Skeletal muscle tissue (tissue), 4 donors: ENCODE results near the gene DGKG. TPM values are rescaled to one million over a fixed set of nuclear protein-coding genes. Genes with fewer than 3 reads are reported as not detected.
A peak's percentile ranks its signal among the peaks of the same experiment; 100 is the strongest.

Experiments used
- H3K27ac ChIP-seq: one replicate; pipeline ENCODE4 v1.7.0; 2013; ENCODE audit warnings: mild to moderate bottlenecking, low read depth, low read length, inconsistent platforms
- H3K27me3 ChIP-seq, 3 donors: one replicate each; pipeline ENCODE4 v1.7.0; 2013; ENCODE audit warnings: low read length in 3 of 3; ENCODE audit not compliant: control insufficient read depth in 3 of 3, insufficient read depth in 3 of 3
- H3K36me3 ChIP-seq, 3 donors: one replicate each; pipeline ENCODE4 v1.7.0; 2013; ENCODE audit warnings: low read length in 3 of 3; ENCODE audit not compliant: control insufficient read depth in 3 of 3, insufficient read depth in 3 of 3
- H3K4me1 ChIP-seq, 3 donors: one replicate each; pipeline ENCODE4 v1.7.0; 2013; ENCODE audit warnings: low read length in 3 of 3, mild to moderate bottlenecking in 3 of 3; ENCODE audit not compliant: control insufficient read depth in 3 of 3, insufficient read depth in 3 of 3
- H3K4me3 ChIP-seq, 3 donors: one replicate each; pipeline ENCODE4 v1.7.0; 2013; ENCODE audit warnings: low read length in 3 of 3
- H3K9ac ChIP-seq, 3 donors: one replicate each; pipeline ENCODE4 v1.7.0; 2013; ENCODE audit warnings: low read length in 3 of 3, mild to moderate bottlenecking in 3 of 3, moderate library complexity in 2 of 3, low read depth in 1 of 3
- H3K9me3 ChIP-seq, 3 donors: one replicate each; pipeline ENCODE4 v1.7.0; 2013; ENCODE audit warnings: low read length in 3 of 3; ENCODE audit not compliant: control insufficient read depth in 3 of 3
- total RNA-seq: library from RNA; depleted of rRNA; stranded (reverse); fragments of >200 nt; gene quantifications from one replicate; pipeline ENCODE4 v1.2.3, GENCODE V29; 2014
- donor health status: Osteomylitis.

Gene DGKG
- total RNA-seq, 1 donor from 2014 or later = 2.6 TPM

DNA sequence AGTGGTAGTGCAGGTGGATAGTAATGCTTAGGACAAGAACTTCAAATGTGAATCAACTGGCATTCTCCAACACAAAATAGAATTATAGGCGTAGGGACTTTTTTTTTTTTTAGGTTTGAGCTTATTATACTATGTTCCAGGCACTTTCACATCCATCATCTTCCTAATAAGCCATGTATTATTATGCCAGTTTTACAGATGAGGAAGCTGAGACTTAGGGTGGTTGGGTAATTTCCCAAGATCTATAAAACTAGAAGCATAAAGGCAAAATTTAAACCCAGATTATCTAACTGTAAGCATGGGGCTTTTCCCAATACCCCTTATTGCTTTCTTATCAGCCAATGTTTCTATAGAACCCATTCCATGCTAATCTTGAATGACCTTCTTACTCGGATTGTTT, 178.0 kb downstream of the DGKG start:
- Histone ChIP-seq H3K4me3 (no peak overlapping the region), H3K36me3 (peaks cover 0 to 7% (median 6%) of the 10 kb centered on the region in 3 donors), H3K4me1 (peaks cover 0 to 4% (median 0%) of the 10 kb centered on the region in 3 donors), H3K9me3 (no peaks in the 10 kb centered on the region), H3K27ac (peak overlapping the region; percentile 42), H3K9ac (no peak overlapping the region), H3K27me3 (no peaks in the 10 kb centered on the region)

DNA sequence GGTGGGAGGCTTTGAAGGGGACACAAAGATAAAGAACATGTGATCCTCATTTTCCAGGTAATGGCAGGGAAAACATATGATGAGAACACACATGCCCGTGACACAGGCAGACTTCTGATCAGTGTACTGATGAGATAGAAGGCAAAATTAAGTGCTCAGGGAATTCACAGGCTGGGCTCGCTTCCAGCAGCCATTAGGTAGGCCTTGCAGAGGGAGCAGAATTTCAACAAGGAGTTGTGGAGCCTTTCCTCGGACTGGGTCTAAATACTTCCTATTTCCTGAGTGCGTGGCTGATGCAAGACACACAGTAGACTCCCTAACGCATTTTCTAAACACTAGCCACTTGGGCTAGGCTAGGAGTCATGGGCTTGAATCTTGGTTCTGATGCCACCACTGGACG, 179.2 kb downstream of the DGKG start:
- Histone ChIP-seq H3K36me3 (peaks cover 0 to 13% (median 4%) of the 10 kb centered on the region in 3 donors), H3K4me1 (peaks cover 0 to 4% (median 0%) of the 10 kb centered on the region in 3 donors), H3K9me3 (no peaks in the 10 kb centered on the region), H3K27ac (no peak overlapping the region), H3K27me3 (no peaks in the 10 kb centered on the region), H3K4me3 (no peak overlapping the region), H3K9ac (no peak overlapping the region)

DNA sequence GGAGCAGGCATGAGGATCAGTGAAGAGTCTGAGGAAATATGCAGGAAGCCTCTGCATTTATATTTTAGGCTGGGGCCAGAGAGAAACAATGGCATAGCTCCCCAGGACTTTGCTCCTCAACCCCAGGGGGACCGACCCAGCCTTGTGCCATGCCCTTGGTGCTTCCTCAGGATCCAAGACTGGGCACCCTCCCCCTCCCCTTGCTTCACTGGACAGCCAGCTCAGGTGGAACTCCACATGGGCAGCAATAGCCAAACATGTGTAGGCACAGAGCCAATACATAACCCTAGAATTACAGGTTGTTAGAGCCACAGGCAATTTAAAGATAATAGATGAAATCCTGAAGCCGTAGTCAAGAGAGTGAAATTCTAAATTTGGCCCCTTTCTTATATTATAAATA, 180.1 kb downstream of the DGKG start:
- Histone ChIP-seq H3K9ac (no peak overlapping the region), H3K27ac (no peak overlapping the region), H3K9me3 (no peaks in the 10 kb centered on the region), H3K27me3 (no peaks in the 10 kb centered on the region), H3K36me3 (peaks cover 0 to 13% (median under 1%) of the 10 kb centered on the region in 3 donors), H3K4me3 (no peak overlapping the region), H3K4me1 (peaks cover 0 to 2% (median 0%) of the 10 kb centered on the region in 3 donors)

DNA sequence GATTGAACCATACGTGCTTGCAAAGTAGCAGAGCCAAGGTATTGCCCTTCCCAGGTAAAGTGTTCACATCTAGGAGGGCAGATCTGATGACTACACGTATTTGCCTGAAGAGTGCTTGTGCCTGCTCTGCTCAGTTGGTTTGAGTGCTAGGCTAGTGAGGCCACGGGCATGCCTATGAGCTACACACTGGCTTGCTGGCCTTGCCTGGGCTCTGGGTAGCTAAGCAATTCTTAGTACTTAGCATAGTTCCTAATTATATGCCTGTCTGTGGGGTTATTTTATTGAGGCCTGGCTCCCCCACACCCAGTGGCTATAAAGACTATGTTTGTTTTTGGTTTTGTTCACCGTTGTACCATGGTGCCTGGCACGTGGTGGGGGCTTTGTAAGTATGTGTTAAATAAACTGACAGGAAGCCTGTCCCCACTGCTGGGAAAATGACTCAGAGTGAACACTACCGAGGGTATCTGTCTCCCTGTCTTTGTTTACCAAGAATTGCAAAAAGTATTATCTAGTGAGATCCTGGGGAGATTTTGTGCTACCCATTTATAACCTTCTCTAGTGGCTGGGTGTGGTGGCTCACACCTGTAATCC, 181.0 kb downstream of the DGKG start:
- Histone ChIP-seq H3K4me1 (peaks cover 0 to 5% (median 0%) of the 10 kb centered on the region in 3 donors), H3K36me3 (peaks cover 0 to 13% (median 0%) of the 10 kb centered on the region in 3 donors), H3K9ac (no peak overlapping the region), H3K27me3 (no peaks in the 10 kb centered on the region), H3K9me3 (no peaks in the 10 kb centered on the region), H3K4me3 (no peak overlapping the region), H3K27ac (no peak overlapping the region)

DNA sequence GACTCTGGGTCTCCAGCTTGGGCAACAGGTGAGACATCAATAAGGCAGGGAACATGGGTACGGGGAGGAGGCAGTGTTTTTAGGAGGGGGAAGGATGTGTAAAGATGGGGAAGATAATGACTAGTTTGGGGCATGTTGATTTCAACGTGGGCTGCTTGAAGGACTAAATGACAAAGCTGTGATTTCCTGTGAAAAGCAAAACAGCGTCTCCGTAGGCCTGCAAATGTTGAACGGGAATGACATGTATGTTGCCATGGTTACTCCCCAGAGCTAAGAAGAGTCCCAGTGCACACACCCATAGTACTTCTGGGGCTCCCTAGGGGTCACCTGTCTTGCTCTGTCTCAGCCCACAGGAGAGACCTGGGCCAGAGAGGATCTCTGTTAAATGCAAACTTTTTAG, 181.9 kb downstream of the DGKG start:
- no peak overlapping the region for H3K27ac ChIP-seq
- no peak overlapping the region for H3K4me3 ChIP-seq
- H3K4me1 ChIP-seq = peaks cover 0 to 5% (median 0%) of the 10 kb centered on the region in 3 donors
- H3K36me3 ChIP-seq = peaks cover 0 to 13% (median 0%) of the 10 kb centered on the region in 3 donors
- no peak overlapping the region for H3K9ac ChIP-seq
- H3K9me3 ChIP-seq = no peaks in the 10 kb centered on the region
- no peaks in the 10 kb centered on the region for H3K27me3 ChIP-seq

DNA sequence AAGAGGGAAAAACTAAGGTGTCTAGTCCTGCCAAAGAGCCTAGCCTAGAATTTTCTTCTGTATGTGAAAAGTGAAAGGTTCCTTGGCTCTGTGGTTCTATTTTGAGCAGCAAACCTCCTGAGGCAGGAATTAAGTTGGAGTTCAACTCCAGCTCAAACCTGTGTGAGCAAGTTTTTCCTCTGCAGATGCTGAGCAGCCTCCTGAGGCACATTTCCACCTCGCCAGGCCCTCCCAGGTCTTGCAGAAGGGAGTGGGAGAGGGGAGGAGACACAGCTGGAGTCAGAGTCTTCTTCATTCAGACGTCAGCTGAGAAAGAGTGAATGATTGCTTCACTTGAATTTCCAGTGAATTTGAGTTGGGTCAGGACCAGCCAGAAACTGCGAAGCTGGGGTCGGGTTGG, 183.6 kb downstream of the DGKG start:
- peaks cover 0 to 13% (median 2%) of the 10 kb centered on the region in 3 donors for H3K36me3 ChIP-seq
- no peaks in the 10 kb centered on the region for H3K27me3 ChIP-seq
- H3K4me1 ChIP-seq = peaks cover 0 to 5% (median 0%) of the 10 kb centered on the region in 3 donors
- H3K9ac ChIP-seq = no peak overlapping the region
- H3K4me3 ChIP-seq = no peak overlapping the region
- H3K9me3 ChIP-seq = no peaks in the 10 kb centered on the region
- no peak overlapping the region for H3K27ac ChIP-seq

DNA sequence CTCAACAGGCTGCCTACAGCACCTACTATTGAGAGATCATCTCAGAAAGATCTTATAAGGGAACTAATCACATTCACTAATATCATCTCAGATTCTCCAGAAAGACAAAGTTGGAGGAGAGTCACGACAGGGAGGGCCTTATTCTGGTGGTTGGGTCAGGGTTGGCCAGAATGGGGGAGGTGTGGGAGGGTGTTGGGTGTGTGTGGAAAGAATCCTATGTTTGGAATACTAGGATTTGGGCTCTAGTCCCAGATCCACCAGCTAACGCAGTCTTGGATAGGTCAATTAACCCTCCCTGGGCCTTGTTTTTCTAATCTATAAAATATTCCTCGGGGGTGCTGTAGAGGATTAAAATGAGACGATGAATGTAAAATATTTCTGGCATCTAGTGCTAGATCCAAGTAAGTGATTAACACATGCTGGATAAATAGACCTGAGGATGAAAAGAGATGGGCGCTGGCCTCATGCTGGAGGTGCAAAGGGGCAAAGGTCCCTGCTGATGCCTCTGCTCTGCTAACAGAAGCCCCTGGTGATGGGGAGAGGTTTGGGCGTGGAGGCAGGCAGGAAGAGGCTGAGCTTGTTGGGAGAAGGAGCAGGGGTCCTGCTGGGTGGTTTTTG, 185.6 kb downstream of the DGKG start:
- H3K36me3 ChIP-seq = peaks cover 0 to 13% (median 2%) of the 10 kb centered on the region in 3 donors

DNA sequence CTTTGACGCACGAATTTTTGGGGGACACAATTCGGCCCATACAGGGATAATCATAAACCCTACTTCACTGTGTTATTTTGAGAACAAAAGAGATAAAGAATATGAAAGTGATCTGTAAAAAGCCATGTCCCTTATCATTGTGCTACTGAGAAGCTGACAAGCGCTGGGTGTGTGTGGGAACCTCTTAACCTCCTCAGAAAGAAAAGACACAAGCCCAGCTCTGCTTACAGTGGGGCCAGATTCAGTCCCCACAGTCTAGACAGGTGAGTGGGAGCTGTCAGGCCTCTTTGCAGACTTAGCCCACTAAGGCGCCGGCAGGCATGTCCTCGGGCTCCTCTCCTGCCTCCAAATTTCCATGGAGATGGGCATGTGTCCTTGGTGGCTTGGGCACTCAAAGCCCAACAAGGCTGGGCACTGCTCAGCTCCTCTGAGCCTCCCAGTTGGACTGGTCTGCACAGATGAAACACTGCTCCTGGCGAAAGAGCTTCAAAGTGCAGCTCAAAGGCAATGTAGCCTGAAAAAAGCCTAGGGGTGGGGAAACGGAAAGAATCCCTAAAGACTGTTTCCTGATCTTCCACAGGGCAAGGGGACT, 188.7 kb downstream of the DGKG start:
- H3K9ac ChIP-seq = no peak overlapping the region
- no peak overlapping the region for H3K4me3 ChIP-seq
- H3K36me3 ChIP-seq = peaks cover 0 to 2% (median under 1%) of the 10 kb centered on the region in 3 donors
- H3K9me3 ChIP-seq = no peaks in the 10 kb centered on the region
- peaks cover 0 to 5% (median 0%) of the 10 kb centered on the region in 3 donors for H3K4me1 ChIP-seq
- H3K27ac ChIP-seq = no peak overlapping the region
- no peaks in the 10 kb centered on the region for H3K27me3 ChIP-seq

More for the DNA sequence above, 185.6 kb downstream of the DGKG start:
- H3K27ac ChIP-seq = no peak overlapping the region
- H3K9ac ChIP-seq = no peak overlapping the region
- no peaks in the 10 kb centered on the region for H3K27me3 ChIP-seq
- H3K4me3 ChIP-seq = no peak overlapping the region
- H3K4me1 ChIP-seq = peaks cover 0 to 5% (median 0%) of the 10 kb centered on the region in 3 donors
- no peaks in the 10 kb centered on the region for H3K9me3 ChIP-seq

DNA sequence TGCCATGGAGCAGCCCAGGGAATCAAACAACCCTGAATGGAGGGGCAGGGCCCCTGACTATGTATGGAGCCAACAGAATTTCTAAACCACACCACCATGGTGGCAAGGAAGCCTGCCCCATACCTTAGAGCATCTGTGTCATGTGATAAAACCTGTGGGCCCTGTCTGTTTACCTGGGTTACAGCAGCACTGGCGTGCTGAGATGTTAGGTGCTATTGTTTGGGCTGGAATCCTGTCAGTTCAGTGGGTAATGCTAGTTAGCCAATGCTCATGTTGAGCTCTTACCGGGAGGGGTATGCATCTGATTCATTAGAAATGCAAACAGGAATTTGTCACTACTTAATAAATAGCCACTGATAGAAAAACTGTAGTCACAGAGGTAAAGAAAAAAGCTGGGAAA, 189.7 kb downstream of the DGKG start:
- Histone ChIP-seq H3K9me3 (no peaks in the 10 kb centered on the region), H3K36me3 (peaks cover 0 to 2% (median 0%) of the 10 kb centered on the region in 3 donors), H3K4me1 (peaks cover 0 to 5% (median 0%) of the 10 kb centered on the region in 3 donors), H3K9ac (no peak overlapping the region), H3K27ac (no peak overlapping the region), H3K4me3 (no peak overlapping the region), H3K27me3 (no peaks in the 10 kb centered on the region)

DNA sequence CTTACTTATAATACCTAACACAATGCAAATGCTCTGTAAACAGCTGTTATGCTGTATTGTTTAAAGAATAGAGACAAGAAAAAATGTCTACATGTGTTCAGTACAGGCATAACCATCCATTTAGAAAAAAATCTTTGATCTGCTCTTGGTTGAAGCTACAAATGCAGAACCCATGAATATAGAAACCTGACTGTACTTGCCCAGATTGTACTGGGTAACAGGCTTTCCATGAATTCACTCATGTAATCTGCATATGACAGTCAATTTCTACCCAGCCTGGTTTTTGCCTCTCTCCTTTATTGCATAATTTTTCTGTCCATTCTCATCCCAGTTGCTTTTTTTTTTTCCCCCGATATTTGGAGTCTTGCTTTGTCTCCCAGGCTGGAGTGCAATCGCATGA, 190.5 kb downstream of the DGKG start:
- Histone ChIP-seq H3K9ac (no peak overlapping the region), H3K27me3 (no peaks in the 10 kb centered on the region), H3K27ac (no peak overlapping the region), H3K9me3 (no peaks in the 10 kb centered on the region), H3K36me3 (peaks cover 0 to 2% (median 0%) of the 10 kb centered on the region in 3 donors), H3K4me3 (no peak overlapping the region), H3K4me1 (no peaks in the 10 kb centered on the region)
